K562 (cell line): ENCODE data around the gene DYNC1H1. TPM values are rescaled to one million over a fixed set of nuclear protein-coding genes. Genes with fewer than 3 reads are reported as not detected.

Source experiments
- ATAC-seq: fragments of 200-7000 bp; cut with Tn5 transposase; 3 replicates; pipeline ENCODE4 v1.9.1; 2020; ENCODE audit warnings: moderate library complexity
- BruUV-seq: library from RNA; stranded (reverse); fragments of 400-500 nt; replicated peaks from 2 replicates; lab custom pipeline; 2021; lab: Mats Ljungman, UMichigan
- CTCF ChIA-PET: fragments of 300-600 bp; formaldehyde crosslinking; extraction: SDS; loops from one replicate; lab custom pipeline; 2021; ENCODE audit warnings: low intra/inter-chr PET ratio; lab: Yijun Ruan, JAX
- POLR2A ChIA-PET: fragments of 300-600, 350-650 bp; sonication (Branson Sonifier 250); formaldehyde crosslinking; extraction: SDS; loops from one replicate; lab custom pipeline; 2021; ENCODE audit warnings: antibody characterized with exemption, inconsistent platforms; lab: Yijun Ruan, JAX
- DNase-seq, 4 experiments: peaks; one replicate each; pipeline versions ENCODE4 v3.0.0 to v3.0.0-alpha.2; 2011 to 2018; ENCODE audit warnings: low spot score in 3 of 4, mixed read lengths in 3 of 4; ENCODE audit errors: extremely low read depth in 1 of 4
- FAIRE-seq: peaks from 2 replicates; lab custom pipeline; 2011; peaks lifted over from hg19 to GRCh38; lab: Jason Lieb, UNC
- H2AFZ ChIP-seq: 2 replicates; pipeline ENCODE4 v1.6.0; 2011; ENCODE audit warnings: low read depth, low read length, control low read depth, inconsistent platforms
- H3K27ac ChIP-seq: fragments of 200-600 bp; 3 replicates; pipeline ENCODE4 v1.8.0; 2011; ENCODE audit warnings: low read depth, mild to moderate bottlenecking, control low read depth, inconsistent platforms, low read length, moderate library complexity, mixed read lengths; ENCODE audit errors: extremely low read depth
- H3K27me3 ChIP-seq, 2 experiments: fragments of 300-600 bp in 1 of 2; 2 replicates in 1 of 2; 3 replicates in 1 of 2; pipeline versions ENCODE4 v1.6.0 to v1.8.0; 2011; ENCODE audit warnings: inconsistent platforms in 2 of 2, low read length in 2 of 2, mild to moderate bottlenecking in 1 of 2, mixed read lengths in 1 of 2, moderate library complexity in 1 of 2; ENCODE audit not compliant: control insufficient read depth in 2 of 2, insufficient read depth in 2 of 2
- H3K36me3 ChIP-seq: fragments of 300-600 bp; 3 replicates; pipeline ENCODE4 v1.8.0; 2011; ENCODE audit warnings: mild to moderate bottlenecking, low read length, inconsistent platforms; ENCODE audit not compliant: control insufficient read depth, insufficient read depth
- H3K4me1 ChIP-seq, 2 experiments: fragments of 200-600 bp in 1 of 2; replicated peaks in 1 of 2; 2 replicates in 1 of 2; 3 replicates in 1 of 2; pipeline versions ENCODE4 v1.5.1 to v1.8.0; 2011; ENCODE audit warnings: inconsistent platforms in 2 of 2, low read length in 2 of 2, mild to moderate bottlenecking in 1 of 2, mixed read lengths in 1 of 2, moderate library complexity in 1 of 2; ENCODE audit not compliant: control insufficient read depth in 2 of 2, insufficient read depth in 2 of 2
- H3K4me2 ChIP-seq: 2 replicates; pipeline ENCODE4 v1.6.1; 2011; ENCODE audit warnings: low read length, control low read depth, inconsistent platforms, mixed read lengths; ENCODE audit not compliant: insufficient read depth
- H3K4me3 ChIP-seq: fragments of 200-600 bp; sonication (generic), shearing (Covaris generic); 2 replicates; pipeline ENCODE4 v1.5.1; 2016; ENCODE audit warnings: control low read depth, inconsistent platforms
- H3K79me2 ChIP-seq: fragments of 200-600 bp; 3 replicates; pipeline ENCODE4 v1.8.0; 2011; ENCODE audit warnings: low read length, inconsistent platforms; ENCODE audit not compliant: control insufficient read depth, insufficient read depth
- H3K9ac ChIP-seq, 2 experiments: 2 replicates each; pipeline versions ENCODE4 v1.6.0 to v1.6.1; 2011; ENCODE audit warnings: low read depth in 2 of 2, low read length in 2 of 2, control low read depth in 1 of 2, inconsistent platforms in 1 of 2, mild to moderate bottlenecking in 1 of 2, mixed read lengths in 1 of 2; ENCODE audit not compliant: insufficient read depth in 1 of 2
- H3K9me1 ChIP-seq: one replicate; pipeline ENCODE4 v1.6.0; 2011; ENCODE audit warnings: inconsistent platforms, mild to moderate bottlenecking, low read length, moderate library complexity; ENCODE audit not compliant: control insufficient read depth, insufficient read depth
- H3K9me3 ChIP-seq: replicated peaks from 2 replicates; pipeline ENCODE4 v1.5.1; 2011; ENCODE audit warnings: low read depth, low read length, inconsistent platforms; ENCODE audit not compliant: control insufficient read depth, insufficient read depth
- H4K20me1 ChIP-seq: replicated peaks from 2 replicates; pipeline ENCODE4 v1.6.1; 2011; ENCODE audit warnings: low read length, inconsistent platforms, mixed read lengths; ENCODE audit not compliant: control insufficient read depth, insufficient read depth
- ATF3 ChIP-seq, 2 experiments: fragments of 450-650 bp in 1 of 2; sonication (generic) in 1 of 2; formaldehyde crosslinking in 1 of 2; IDR thresholded peaks in 1 of 2; conservative IDR thresholded peaks in 1 of 2; 2 replicates each; pipeline versions ENCODE4 v1.6.1 to v1.8.1; 2016 to 2023; ENCODE audit warnings: mild to moderate bottlenecking in 2 of 2, moderate library complexity in 2 of 2, inconsistent platforms in 1 of 2, missing genetic modification reagents in 1 of 2
- CBFB ChIP-seq: sonication (generic); formaldehyde crosslinking; IDR thresholded peaks from 2 replicates; pipeline ENCODE4 v1.4.0; 2020; ENCODE audit warnings: mild to moderate bottlenecking, missing genetic modification reagents
- CTBP1 ChIP-seq: fragments of 450-650 bp; IDR thresholded peaks from 2 replicates; pipeline ENCODE4 v1.6.1; 2016; ENCODE audit warnings: borderline replicate concordance
- ETV1 ChIP-seq: fragments of 450-650 bp; conservative IDR thresholded peaks from 2 replicates; pipeline ENCODE4 v1.6.1; 2016; ENCODE audit warnings: missing genetic modification characterization, control low read depth, low read depth, missing compliant biosample characterization
- GTF2A2 ChIP-seq: IDR thresholded peaks from 2 replicates; pipeline ENCODE4 v1.6.1; 2016; ENCODE audit warnings: mild to moderate bottlenecking, missing genetic modification characterization, missing compliant biosample characterization
- HOMEZ ChIP-seq: fragments of 250-450 bp; sonication (Bioruptor Pico); IDR thresholded peaks from 2 replicates; pipeline ENCODE4 v1.4.0; 2020; ENCODE audit warnings: mild to moderate bottlenecking, moderate library complexity
- ILF3 ChIP-seq: fragments of 450-650 bp; IDR thresholded peaks from 2 replicates; pipeline ENCODE4 v1.6.1; 2018; ENCODE audit warnings: antibody characterized with exemption, mild to moderate bottlenecking, moderate library complexity, borderline replicate concordance
- KLF1 ChIP-seq: fragments of 450-650 bp; IDR thresholded peaks from 2 replicates; pipeline ENCODE4 v1.6.1; 2016; ENCODE audit warnings: missing genetic modification characterization, missing compliant biosample characterization
- NEUROD1 ChIP-seq: fragments of 150-350 bp; IDR thresholded peaks from 2 replicates; pipeline ENCODE4 v1.6.1; 2014; ENCODE audit warnings: borderline replicate concordance, low read length, low read depth; ENCODE audit not compliant: partially characterized antibody
- SNRNP70 ChIP-seq: fragments of 200-400 bp; formaldehyde crosslinking; optimal IDR thresholded peaks from 2 replicates; pipeline ENCODE3; 2017; ENCODE audit warnings: low read depth, low read length
- YY1 ChIP-seq, 3 experiments: IDR thresholded peaks; 2 replicates each; pipeline ENCODE4 v1.6.1; 2011; ENCODE audit warnings: low read length in 2 of 3, mild to moderate bottlenecking in 2 of 3, moderate library complexity in 2 of 3, borderline replicate concordance in 1 of 3, control low read depth in 1 of 3, low read depth in 1 of 3; ENCODE audit not compliant: insufficient read depth in 3 of 3, insufficient replicate concordance in 2 of 3, control insufficient read depth in 1 of 3, insufficient read length in 1 of 3; ENCODE audit errors: extremely low read depth in 1 of 3
- ZKSCAN1 ChIP-seq: fragments of 150-350 bp; IDR thresholded peaks from 2 replicates; pipeline ENCODE4 v1.6.1; 2016; ENCODE audit warnings: low read depth, low read length
- ZNF175 ChIP-seq: fragments of 200-800 bp; sonication (Bioruptor generic); IDR thresholded peaks from 2 replicates; pipeline ENCODE4 v1.6.1; 2016; ENCODE audit warnings: low read depth, mild to moderate bottlenecking, missing genetic modification characterization, missing compliant biosample characterization
- ZNF398 ChIP-seq: fragments of 250-450 bp; sonication (Bioruptor Pico); IDR thresholded peaks from 2 replicates; pipeline ENCODE4 v1.8.0; 2021; ENCODE audit warnings: moderate library complexity, mild to moderate bottlenecking, inconsistent platforms
- WGBS: fragments of 100-300 bp; shearing (Covaris generic); methylation state at CpG from one replicate; pipeline ENCODE4 v1.1.6; 2016; ENCODE audit warnings: low coverage, mixed read lengths; ENCODE audit not compliant: insufficient coverage; ENCODE audit errors: missing lambda C conversion rate; 5-methylcytosine and 5-hydroxymethylcytosine counted together
- in situ Hi-C: fragments of 300-500 bp; cut with MboI; formaldehyde crosslinking; loops from 4 replicates; pipeline ENCODE4 v1.15.0; 2018; ENCODE audit warnings: inconsistent platforms, mixed read lengths
- intact Hi-C: fragments of 100-400 bp; cut with micrococcal nuclease; formaldehyde crosslinking; loops from 2 replicates; pipeline ENCODE4 v1.14.2; 2022
- polyA plus RNA-seq, 8 experiments: library from polyadenylated mRNA; depleted of rRNA in 4 of 8; stranded (reverse) in 5 of 8; unstranded in 3 of 8; fragments of >200 nt; fragmentation: Nextera tagmentation in 2 of 8; fragmentation: Illumina TruSeq in 1 of 8; extraction: Ambion mirVana in 2 of 8; extraction: Trizol in 1 of 8; gene quantifications; 2 replicates each; pipeline versions ENCODE4 v1.2.1 to v1.2.3, GENCODE V29; 2011 to 2014; ENCODE audit warnings: inconsistent platforms in 1 of 8, missing spikeins in 1 of 8
- total RNA-seq, 7 experiments: library from RNA; depleted of rRNA in 6 of 7; stranded (reverse); fragments of >200 nt in 6 of 7; fragmentation: Illumina TruSeq in 2 of 7; extraction: Trizol in 2 of 7; gene quantifications; 2 replicates each; pipeline versions ENCODE4 v1.2.1 to v1.2.3, GENCODE V29; 2011 to 2021; ENCODE audit warnings: low replicate concordance in 1 of 7

Gene DYNC1H1
- total and polyA plus RNA-seq, 9 of the 15 experiments (the other 6 are each of a cell fraction or from before 2014, with no cell fraction given): 31.9 to 335 (median 115) TPM

GRCh38 chr14:102086972-102087761, 122.8 kb downstream of the DYNC1H1 start, which contains the start of gene HSP90AA1:
TSS of gene HSP90AA1 (minus strand) at chr14:102087044. CDS start at chr14:102086378, 666 bp downstream.
- in situ Hi-C loops: no loop called here
- peaks cover 62% of the 10 kb centered on the region for H3K79me2 ChIP-seq
- H2AFZ ChIP-seq: peak within 1 kb of the TSS; percentile 68
- FAIRE-seq (peak; percentile 74), DNase-seq (peak; percentile 86 to 94 (median 90)), ATAC-seq (peak; percentile 81)
- H3K9ac ChIP-seq: peak within 1 kb of the TSS; percentile 92 to 95
- ChIA-PET CTCF (interaction anchor here (0.7 to 0.9 kb wide), 3 partner anchors 12 to 1847 kb away, joined by 3 to 4 read pairs (median 3); no protein-coding TSS in a partner anchor), POLR2A (interaction anchor here (0.6 to 3.3 kb wide), 9 partner anchors 9 to 327 kb away, joined by 3 to 17 read pairs (median 4); no protein-coding TSS in a partner anchor)
- no peaks in the 10 kb centered on the region for H3K27me3 ChIP-seq
- no TSS peak for BruUV-seq
- peaks cover 41% of the 10 kb centered on the region for H3K36me3 ChIP-seq
- H3K4me3 ChIP-seq: peak within 1 kb of the TSS; percentile 89
- intact Hi-C loops: loop anchor here (5.0 kb wide), 1 partner anchor 400 kb away; no protein-coding TSS in a partner anchor
- H3K4me2 ChIP-seq: peak within 1 kb of the TSS; percentile 85
- no peaks in the 10 kb centered on the region for H3K9me1 ChIP-seq
- peaks cover 21 to 34% of the 10 kb centered on the region in 2 experiments; a peak in 4 of 5 replicates for H3K4me1 ChIP-seq
- H3K9me3 ChIP-seq: no peaks in the 10 kb centered on the region
- peaks cover 29% of the 10 kb centered on the region for H4K20me1 ChIP-seq
- peak within 1 kb of the TSS; percentile 97 for H3K27ac ChIP-seq
- under 1% methylated on average over 45 of the region's 106 CpGs for WGBS
- TF ChIP-seq CBFB (CRISPR knock-in tag) (no peak), CTBP1 (peak; percentile 83), ZKSCAN1 (peak; percentile 25; the same call in 1 of the 2 replicates), NEUROD1 (no peak), ILF3 (no peak), ETV1 (tag) (peak; percentile 56), KLF1 (tag) (peak; percentile 63; the same call in 1 of the 2 replicates), HOMEZ (CRISPR knock-in tag) (0 out of 2 replicates have a peak, but pooled peaks have one; percentile 53), SNRNP70 (no peak), ATF3 (IDR thresholded peaks at IDR 0.05) (no peak), ATF3 (CRISPR knock-in tag; conservative IDR thresholded peaks at IDR 0.05) (no peak), ZNF175 (CRISPR knock-in tag) (peak; percentile 55; the same call in 1 of the 2 replicates), GTF2A2 (peak; percentile 92), YY1 (IDR thresholded peaks at IDR 0.05; ENCODE audit: borderline replicate concordance in 1 of 3, control insufficient read depth in 1 of 3, extremely low read depth in 1 of 3, insufficient read depth in 3 of 3, insufficient read length in 1 of 3, insufficient replicate concordance in 2 of 3, low read depth in 1 of 3, low read length in 2 of 3) (peak in 2 of 3 experiments; percentile 27 to 51), ZNF398 (CRISPR knock-in tag) (no peak)
